Panc1 (cell line): Measurements from ENCODE around the gene MSTN.

Experiments used
- CTCF ChIP-seq: fragments of 450-650 bp; IDR thresholded peaks from 2 replicates; pipeline ENCODE4 v1.5.1; 2017; ENCODE audit warnings: mild to moderate bottlenecking
- REST ChIP-seq, 2 experiments: IDR thresholded peaks; 2 replicates each; pipeline ENCODE4 v1.6.1; 2011 to 2012; ENCODE audit warnings: low read depth in 2 of 2, control low read depth in 1 of 2, low read length in 1 of 2, mild to moderate bottlenecking in 1 of 2, moderate library complexity in 1 of 2; ENCODE audit not compliant: insufficient read depth in 1 of 2
- SIN3A ChIP-seq: IDR thresholded peaks from 2 replicates; pipeline ENCODE4 v1.6.1; 2012; ENCODE audit warnings: low read depth, mild to moderate bottlenecking, low read length, moderate library complexity, borderline replicate concordance; ENCODE audit not compliant: insufficient read depth

GRCh38 chr2:190088917-190089316, 26.4 kb upstream of the MSTN start:
- TF ChIP-seq SIN3A (no peak), CTCF (peak; percentile 77; the same call in 1 of the 2 replicates), REST (IDR thresholded peaks at IDR 0.05; ENCODE audit: insufficient read depth in 1 of 2, low read depth in 2 of 2, low read length in 1 of 2) (no peak)
